Stomach (tissue), 9 donors: ENCODE results near the gene ST6GALNAC6. TPM values are rescaled to one million over a fixed set of nuclear protein-coding genes. Genes with fewer than 3 reads are reported as not detected.

Experiments
- DNase-seq, 2 donors: peaks; one replicate each; pipeline versions ENCODE4 v3.0.0 to v3.0.0-alpha.2; 2013 to 2019
- H3K27ac ChIP-seq, 5 donors: fragments of 200-600 bp in 4 of 5; sonication (generic) in 4 of 5; one replicate each; pipeline ENCODE4 v1.5.1; 2013 to 2019; ENCODE audit warnings: mild to moderate bottlenecking in 1 of 5, moderate library complexity in 1 of 5
- H3K27me3 ChIP-seq, 3 donors: fragments of 200-600 bp; sonication (generic); one replicate each; pipeline ENCODE4 v1.5.1; 2017 to 2019; ENCODE audit warnings: mixed run types in 1 of 3
- H3K36me3 ChIP-seq, 4 donors: fragments of 200-600 bp; sonication (generic); 1 replicate in 3 of 4; 2 replicates in 1 of 4; pipeline ENCODE4 v1.5.1; 2016 to 2019
- H3K4me1 ChIP-seq, 4 donors: fragments of 200-600 bp; sonication (generic); one replicate each; pipeline ENCODE4 v1.5.1; 2016 to 2019
- H3K4me3 ChIP-seq, 4 donors: fragments of 200-600 bp; sonication (generic) in 3 of 4; one replicate each; pipeline ENCODE4 v1.5.1; 2016 to 2019; ENCODE audit warnings: mild to moderate bottlenecking in 1 of 4
- H3K9me3 ChIP-seq, 4 donors: fragments of 200-600 bp; sonication (generic); one replicate each; pipeline ENCODE4 v1.5.1; 2016 to 2019
- EP300 ChIP-seq: sonication (generic); formaldehyde crosslinking; IDR thresholded peaks from one replicate; pipeline ENCODE4 v1.6.1; 2017; ENCODE audit warnings: antibody characterized with exemption
- POLR2A ChIP-seq, 4 donors: fragments of 450-650 bp; IDR thresholded peaks; one replicate each; pipeline ENCODE4 v1.6.1; 2016; ENCODE audit warnings: antibody characterized with exemption in 4 of 4, control low read depth in 2 of 4, mild to moderate bottlenecking in 1 of 4, moderate library complexity in 1 of 4
- POLR2AphosphoS5 ChIP-seq, 3 donors: sonication (generic); formaldehyde crosslinking; IDR thresholded peaks; one replicate each; pipeline ENCODE4 v1.6.1; 2016; ENCODE audit warnings: antibody characterized with exemption in 3 of 3
- WGBS, 5 donors: extraction: QIAGEN DNeasy Blood & Tissue Kit in 3 of 5; methylation state at CpG; one replicate each; pipeline versions ENCODE4 v1.1.5 to v1.1.7; 2013 to 2018; 5-methylcytosine and 5-hydroxymethylcytosine counted together
- intact Hi-C: fragments of 100-400 bp; cut with DNase I; formaldehyde crosslinking; loops from one replicate; pipeline ENCODE4 v1.15.1; 2023; ENCODE audit warnings: low total_unique reads
- polyA plus RNA-seq, 3 donors: library from polyadenylated mRNA; stranded (reverse); fragments of 200-250 nt; gene quantifications; one replicate each; pipeline ENCODE4 v1.2.3, GENCODE V29; 2013
- total RNA-seq, 5 donors: library from RNA; depleted of rRNA; stranded (reverse); fragments of >200 nt; gene quantifications; one replicate each; pipeline versions ENCODE4 v1.1.0 to v1.2.3, GENCODE V29; 2014 to 2016
- TF ChIP-seq, protein P1 (sequence below), 7 experiments: fragments of 450-650 bp in 4 of 7; fragments of 200-600 bp in 3 of 7; sonication (generic) in 3 of 7; IDR thresholded peaks; one replicate each; pipeline ENCODE4 v1.5.1; 2016 to 2019; ENCODE audit warnings: antibody characterized with exemption in 7 of 7, control low read depth in 2 of 7, mild to moderate bottlenecking in 1 of 7
- donor health status: healthy with polysubstance abuse.
- donor health status: Bipolar disorder and iron deficiency.
- donor health status: healthy.

ST6GALNAC6 gene
- total and polyA plus RNA-seq, 8 donors, result 18.0 to 145 (median 53.0) TPM

DNA sequence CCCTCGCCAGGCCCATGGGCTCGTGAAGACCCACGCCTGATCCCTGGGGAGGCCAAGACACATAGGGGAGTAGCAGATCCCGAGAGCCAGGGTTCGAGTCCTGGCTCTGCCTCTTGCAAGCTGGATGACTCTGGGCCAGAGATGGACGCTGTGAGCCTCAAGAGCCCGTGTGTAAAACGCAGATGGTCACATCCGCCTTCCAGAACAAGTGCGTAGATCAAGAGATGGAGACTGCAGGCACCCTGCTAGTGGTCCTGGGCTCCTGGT is 9.2 kb upstream of the ST6GALNAC6 start:
- Histone ChIP-seq H3K4me1 (peaks cover 32 to 64% (median 54%) of the 10 kb centered on the region in 4 donors), H3K9me3 (no peaks in the 10 kb centered on the region), H3K36me3 (peaks cover 18 to 59% (median 57%) of the 10 kb centered on the region in 4 donors), H3K27me3 (no peaks in the 10 kb centered on the region), H3K4me3 (no peak overlapping the region), H3K27ac (no peak overlapping the region)
- intact Hi-C loops, result no loop called here
- DNase-seq, result no peak
- TF ChIP-seq POLR2AphosphoS5 (IDR thresholded peaks at IDR 0.05), result no peak
- no peak for TF ChIP-seq EP300
- TF ChIP-seq, protein P1, sequence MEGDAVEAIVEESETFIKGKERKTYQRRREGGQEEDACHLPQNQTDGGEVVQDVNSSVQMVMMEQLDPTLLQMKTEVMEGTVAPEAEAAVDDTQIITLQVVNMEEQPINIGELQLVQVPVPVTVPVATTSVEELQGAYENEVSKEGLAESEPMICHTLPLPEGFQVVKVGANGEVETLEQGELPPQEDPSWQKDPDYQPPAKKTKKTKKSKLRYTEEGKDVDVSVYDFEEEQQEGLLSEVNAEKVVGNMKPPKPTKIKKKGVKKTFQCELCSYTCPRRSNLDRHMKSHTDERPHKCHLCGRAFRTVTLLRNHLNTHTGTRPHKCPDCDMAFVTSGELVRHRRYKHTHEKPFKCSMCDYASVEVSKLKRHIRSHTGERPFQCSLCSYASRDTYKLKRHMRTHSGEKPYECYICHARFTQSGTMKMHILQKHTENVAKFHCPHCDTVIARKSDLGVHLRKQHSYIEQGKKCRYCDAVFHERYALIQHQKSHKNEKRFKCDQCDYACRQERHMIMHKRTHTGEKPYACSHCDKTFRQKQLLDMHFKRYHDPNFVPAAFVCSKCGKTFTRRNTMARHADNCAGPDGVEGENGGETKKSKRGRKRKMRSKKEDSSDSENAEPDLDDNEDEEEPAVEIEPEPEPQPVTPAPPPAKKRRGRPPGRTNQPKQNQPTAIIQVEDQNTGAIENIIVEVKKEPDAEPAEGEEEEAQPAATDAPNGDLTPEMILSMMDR (IDR thresholded peaks at IDR 0.05), result no peak
- no peak for TF ChIP-seq POLR2A (IDR thresholded peaks at IDR 0.05)
- 86 to 98% (median 94%) methylated on average over 5 to 10 of the region's 10 CpGs for WGBS, 5 donors

DNA sequence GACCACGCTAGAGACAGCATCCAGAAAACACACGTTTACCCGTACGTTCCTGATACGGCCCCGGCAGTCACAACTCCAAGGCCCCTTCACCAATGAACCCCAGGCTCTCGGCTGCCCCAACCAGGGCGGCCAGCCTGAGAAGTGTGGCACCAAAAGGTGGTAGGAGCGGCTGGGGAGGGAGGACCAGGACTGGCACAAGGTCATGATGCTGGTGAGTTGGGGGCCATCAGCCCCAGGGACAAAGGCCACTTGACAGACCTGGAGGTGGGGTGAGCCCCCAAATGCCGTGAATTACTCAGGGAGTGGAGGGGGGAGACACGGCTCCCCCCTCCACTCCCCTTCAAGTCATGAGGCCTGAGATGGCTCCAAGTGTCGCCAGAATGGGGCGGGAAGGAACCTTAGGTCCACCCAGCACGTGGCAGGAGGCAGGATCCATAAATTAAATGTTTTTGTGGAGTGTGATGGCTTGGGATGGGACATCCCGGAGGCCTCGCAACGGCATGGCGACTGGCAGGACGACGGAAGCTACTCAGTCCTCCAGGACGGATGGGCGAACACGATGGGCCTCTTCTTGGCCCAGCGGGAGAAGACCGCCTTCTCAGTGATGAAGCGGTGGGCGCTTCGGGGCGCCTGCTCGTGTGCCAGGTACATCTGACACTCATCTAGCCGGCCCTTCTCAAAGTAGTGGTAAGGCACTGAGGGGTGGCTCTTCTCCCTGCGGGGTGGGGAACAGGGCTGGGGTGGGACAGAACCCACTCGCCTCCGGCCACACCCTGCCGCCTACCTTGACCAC is 8.7 kb upstream of the ST6GALNAC6 start:
- TF ChIP-seq, protein P1 (IDR thresholded peaks at IDR 0.05), result no peak
- TF ChIP-seq POLR2AphosphoS5 (IDR thresholded peaks at IDR 0.05) (no peak), POLR2A (IDR thresholded peaks at IDR 0.05) (no peak), EP300 (no peak)
- Histone ChIP-seq H3K36me3 (peaks cover 18 to 54% (median 51%) of the 10 kb centered on the region in 4 donors), H3K27me3 (no peaks in the 10 kb centered on the region), H3K4me3 (no peak overlapping the region), H3K9me3 (no peaks in the 10 kb centered on the region), H3K4me1 (peaks cover 31 to 64% (median 54%) of the 10 kb centered on the region in 4 donors), H3K27ac (peak overlapping the region in 1 of 5 donors; percentile 86)
- WGBS, 5 donors, result 85 to 91% (median 88%) methylated on average over 22 to 35 of the region's 35 CpGs
- intact Hi-C loops, result no loop called here
- DNase-seq, result no peak

DNA sequence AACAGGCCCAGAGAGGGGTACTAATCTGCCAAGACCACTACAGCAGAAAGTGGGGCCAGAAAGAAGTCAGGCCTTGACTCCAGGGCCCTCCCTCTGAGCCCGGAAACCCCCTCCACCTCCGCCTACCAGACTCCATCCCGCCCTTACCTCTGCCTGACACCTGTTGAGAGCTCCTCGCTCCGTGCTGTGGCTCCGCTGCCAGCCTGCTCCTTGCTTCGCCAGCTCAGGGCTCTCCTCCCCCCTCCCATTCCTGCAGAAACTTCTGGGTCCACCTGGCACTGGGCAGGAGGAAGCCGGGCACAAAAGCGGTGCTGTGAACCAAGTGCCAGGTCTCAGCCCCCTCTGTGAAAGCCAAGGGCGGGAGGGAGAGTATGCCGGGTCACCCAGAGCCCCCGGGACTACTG is 6.4 kb upstream of the ST6GALNAC6 start:
- TF ChIP-seq POLR2AphosphoS5 (IDR thresholded peaks at IDR 0.05), result no peak
- TF ChIP-seq, protein P1 (IDR thresholded peaks at IDR 0.05), result no peak
- TF ChIP-seq EP300, result no peak
- TF ChIP-seq POLR2A (IDR thresholded peaks at IDR 0.05), result no peak
- H3K27me3 ChIP-seq, result no peaks in the 10 kb centered on the region
- H3K27ac ChIP-seq, result peak overlapping the region; percentile 22 to 86 (median 77)
- H3K4me1 ChIP-seq, result peaks cover 31 to 67% (median 56%) of the 10 kb centered on the region in 4 donors
- H3K9me3 ChIP-seq, result no peaks in the 10 kb centered on the region
- H3K4me3 ChIP-seq, result no peak overlapping the region
- DNase-seq, result peak in 1 of 2 donors; percentile 57
- 42 to 71% (median 61%) methylated on average over 12 of the region's 12 CpGs for WGBS, 5 donors
- peaks cover 5 to 31% (median 29%) of the 10 kb centered on the region in 4 donors for H3K36me3 ChIP-seq
- intact Hi-C loops, result no loop called here

DNA sequence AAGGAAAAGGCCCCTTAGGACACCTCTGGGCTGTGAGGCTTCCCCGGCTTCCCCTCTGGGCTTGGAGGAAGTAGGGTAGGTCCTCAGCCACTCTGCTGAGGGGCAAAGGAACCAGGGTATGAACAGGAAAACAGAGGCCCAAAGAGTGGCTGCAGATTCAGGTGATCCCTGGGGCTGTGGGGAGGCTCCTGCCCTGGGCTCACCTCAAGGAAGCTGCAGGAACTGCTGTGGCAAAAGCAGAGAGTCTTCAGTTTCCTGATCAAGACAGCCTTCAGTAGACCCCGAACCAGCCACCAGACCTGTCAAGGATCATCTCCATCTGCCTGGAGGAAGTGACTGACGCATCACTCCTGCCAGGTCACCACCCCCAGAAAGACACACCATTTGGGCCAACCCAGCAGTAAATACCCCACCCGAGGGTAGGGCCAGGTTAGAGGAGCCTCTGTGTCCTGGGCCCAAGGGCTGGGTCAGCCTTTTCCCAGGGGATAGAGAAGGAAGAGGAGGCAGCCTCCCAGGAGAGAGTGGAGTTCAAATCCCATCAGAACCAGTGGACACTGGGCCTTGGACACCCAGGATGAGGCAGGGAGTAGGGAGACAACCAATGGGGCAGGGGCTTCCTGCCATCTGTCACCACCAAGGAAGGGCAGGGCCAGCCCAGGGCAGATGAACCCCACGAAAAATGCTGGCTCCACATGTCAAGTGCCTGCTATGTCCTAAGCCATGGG is 5.8 kb upstream of the ST6GALNAC6 start:
- intact Hi-C loops, result no loop called here
- DNase-seq, result peak in 1 of 2 donors; percentile 48
- H3K27me3 ChIP-seq, result no peaks in the 10 kb centered on the region
- peaks cover 36 to 67% (median 59%) of the 10 kb centered on the region in 4 donors for H3K4me1 ChIP-seq
- H3K27ac ChIP-seq, result peak overlapping the region; percentile 65 to 86 (median 77)
- H3K9me3 ChIP-seq, result no peaks in the 10 kb centered on the region
- 50 to 66% (median 58%) methylated on average over 5 of the region's 5 CpGs for WGBS, 5 donors
- peak overlapping the region in 2 of 4 donors; percentile 5 to 10 for H3K4me3 ChIP-seq
- no peak for TF ChIP-seq POLR2AphosphoS5 (IDR thresholded peaks at IDR 0.05)
- TF ChIP-seq POLR2A (IDR thresholded peaks at IDR 0.05), result no peak
- TF ChIP-seq, protein P1 (IDR thresholded peaks at IDR 0.05), result no peak
- TF ChIP-seq EP300, result no peak
- H3K36me3 ChIP-seq, result peaks cover 5 to 25% (median 23%) of the 10 kb centered on the region in 4 donors
